HG03565 (cell line): Measurements from ENCODE around the gene NUP214.
"Not testable (repeated sequence)": the region's sequence is repeated elsewhere in the genome, so short reads cannot be mapped to it uniquely, and the experiment has no call there.

Experiments
- ATAC-seq: cut with Tn5 transposase; IDR thresholded peaks from one replicate; pipeline ENCODE4 v1.9.1; 2021; ENCODE audit warnings: mild to moderate bottlenecking, moderate library complexity; ENCODE audit not compliant: unreplicated experiment

Gene NUP214

DNA sequence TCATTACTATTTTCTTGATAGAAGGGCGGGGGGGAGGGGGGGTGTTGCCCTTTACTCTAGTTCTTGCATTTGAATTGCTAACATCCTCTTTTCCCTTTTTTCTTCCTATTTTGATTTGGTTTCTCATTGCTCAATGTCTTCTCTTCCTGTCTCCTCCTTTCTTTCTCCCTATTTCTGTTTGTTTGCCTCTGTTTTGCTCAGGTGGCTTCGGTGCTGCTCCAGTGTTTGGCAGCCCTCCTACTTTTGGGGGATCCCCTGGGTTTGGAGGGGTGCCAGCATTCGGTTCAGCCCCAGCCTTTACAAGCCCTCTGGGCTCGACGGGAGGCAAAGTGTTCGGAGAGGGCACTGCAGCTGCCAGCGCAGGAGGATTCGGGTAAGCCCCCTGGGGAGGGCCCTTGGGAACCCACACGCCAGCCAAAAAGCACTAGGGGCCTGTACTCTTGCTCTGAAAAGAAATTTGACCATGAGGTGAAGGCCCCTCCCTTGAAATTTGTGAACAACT, 102.6 kb downstream of the NUP214 start:
- ATAC-seq: no peak

DNA sequence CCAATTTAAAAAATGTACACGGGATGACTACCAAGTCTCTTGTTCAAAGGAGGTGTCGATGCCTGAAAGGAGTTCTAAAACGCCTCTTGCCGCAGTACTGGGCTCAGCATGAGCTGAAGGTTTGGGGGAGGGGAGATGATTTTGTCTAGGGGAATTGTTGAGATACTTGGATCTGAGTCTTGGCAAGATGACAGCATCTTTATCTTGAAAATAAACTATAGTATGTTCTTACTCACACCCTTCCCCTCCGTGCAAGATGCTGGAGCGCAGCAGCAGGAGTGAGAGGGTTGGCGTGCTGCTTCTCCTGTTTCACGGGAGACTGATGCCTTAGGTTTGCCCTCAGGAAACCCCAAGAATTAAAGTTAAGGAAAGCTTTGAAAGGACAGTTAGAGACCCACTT, 103.6 kb downstream of the NUP214 start:
- ATAC-seq: no peak

DNA sequence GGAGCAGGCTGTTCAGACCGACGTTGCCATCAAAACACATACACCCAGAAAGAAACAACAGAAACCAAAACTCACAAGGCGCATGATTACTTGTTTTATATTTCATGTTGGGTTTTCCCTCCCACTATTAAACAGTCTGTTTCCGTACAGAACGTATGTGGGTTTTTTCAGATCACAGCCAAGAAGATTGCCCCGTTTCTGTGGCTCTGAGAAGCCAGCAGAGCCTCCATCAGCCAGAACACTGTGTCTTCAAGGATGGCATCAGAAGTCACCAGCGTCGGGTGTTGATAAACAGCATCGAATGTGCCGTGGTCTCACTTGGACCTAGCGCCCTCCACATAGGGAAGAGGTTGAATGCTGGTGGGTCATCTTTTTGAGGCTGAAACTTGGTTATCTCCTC, 108.2 kb downstream of the NUP214 start:
- no peak for ATAC-seq

DNA sequence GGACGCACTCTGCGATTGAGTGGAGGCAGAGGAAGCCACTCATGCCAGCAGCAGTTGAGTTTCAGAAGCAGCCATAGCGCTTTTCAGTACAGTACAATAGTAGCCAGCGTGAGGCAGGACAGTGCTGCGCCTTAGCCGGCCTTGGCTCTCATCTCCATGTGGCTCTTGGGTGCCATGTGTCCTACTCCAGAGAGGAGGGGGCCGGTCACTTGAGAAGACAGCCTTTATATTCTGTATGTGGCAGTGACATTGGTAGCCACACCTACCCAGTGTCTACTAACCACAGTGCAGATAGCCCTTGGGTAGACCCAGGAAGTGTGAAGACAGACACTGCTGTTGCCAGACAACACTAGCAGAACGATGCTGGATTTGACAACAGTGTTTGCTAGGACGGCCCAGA, 108.6 kb downstream of the NUP214 start:
- ATAC-seq: no peak

DNA sequence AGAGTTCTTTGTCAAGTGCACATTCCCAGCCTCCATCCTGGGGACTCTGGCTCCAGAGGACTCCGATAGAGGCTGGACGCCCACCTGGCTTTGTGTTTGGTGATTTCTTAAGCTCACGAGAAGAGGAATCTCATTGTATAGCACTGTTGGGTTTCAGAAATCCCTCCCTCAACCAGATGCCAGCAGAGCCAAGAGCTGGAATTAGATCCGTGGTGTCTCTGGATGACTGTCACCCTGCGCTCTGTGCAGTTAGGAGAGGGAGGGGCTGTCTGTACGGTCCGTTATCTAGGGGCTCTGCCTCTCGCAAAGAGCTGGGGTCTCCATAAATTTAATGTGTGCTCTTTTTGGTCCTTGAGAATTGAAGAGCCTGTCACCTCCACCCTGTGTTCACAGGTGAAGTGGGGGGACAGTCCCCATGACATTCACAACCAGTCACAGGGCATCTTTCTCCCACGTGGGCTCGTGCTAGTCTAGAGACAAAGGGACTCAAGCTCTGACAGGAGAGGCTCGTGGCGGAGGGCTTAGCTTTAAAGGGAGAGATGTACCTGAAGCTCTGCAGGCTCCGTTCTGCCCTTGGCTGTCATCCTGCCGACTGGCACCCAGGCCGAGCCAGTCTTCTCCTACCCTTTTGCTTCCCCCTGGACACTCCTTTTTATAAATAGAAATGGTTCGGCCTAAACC, 109.6 kb downstream of the NUP214 start:
- no peak for ATAC-seq

DNA sequence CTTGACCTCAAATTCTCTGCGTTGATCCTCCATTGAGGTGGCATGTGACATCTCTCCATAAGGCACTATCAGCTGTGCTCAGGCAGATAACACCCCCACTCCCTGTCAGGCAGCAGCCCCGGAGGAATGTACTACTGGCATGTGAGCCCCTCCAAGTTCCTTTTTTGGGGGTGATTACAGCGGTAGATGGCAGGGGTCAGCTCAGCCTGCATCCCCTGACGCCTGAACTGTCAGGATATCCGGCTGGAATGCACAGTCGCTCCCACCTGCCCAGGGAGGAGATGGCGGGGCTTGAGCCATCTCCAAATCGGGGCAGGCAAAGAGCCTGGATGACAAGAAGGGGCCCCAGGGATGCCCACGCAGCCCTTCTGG, 110.1 kb downstream of the NUP214 start:
- ATAC-seq: no peak

DNA sequence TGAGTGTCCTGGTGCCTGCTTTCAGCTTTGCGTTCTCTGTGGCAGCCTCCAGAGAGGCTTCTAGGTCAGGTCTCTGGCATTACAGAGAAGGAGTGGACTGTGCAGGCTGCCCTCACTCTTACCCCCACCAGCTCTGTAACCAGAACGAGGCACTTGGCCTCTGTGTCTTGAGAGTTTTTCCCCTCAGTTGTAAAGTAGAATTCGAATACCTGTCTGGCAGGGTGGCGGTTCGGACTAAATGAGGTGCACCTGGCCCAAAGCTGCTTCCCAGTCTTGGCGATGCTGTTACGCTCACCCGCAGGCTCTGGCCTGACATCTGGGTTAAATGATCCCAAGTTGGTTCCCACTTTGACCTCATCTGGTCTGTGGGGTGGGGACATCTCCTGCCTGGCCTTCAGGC, 110.8 kb downstream of the NUP214 start:
- ATAC-seq: no peak

DNA sequence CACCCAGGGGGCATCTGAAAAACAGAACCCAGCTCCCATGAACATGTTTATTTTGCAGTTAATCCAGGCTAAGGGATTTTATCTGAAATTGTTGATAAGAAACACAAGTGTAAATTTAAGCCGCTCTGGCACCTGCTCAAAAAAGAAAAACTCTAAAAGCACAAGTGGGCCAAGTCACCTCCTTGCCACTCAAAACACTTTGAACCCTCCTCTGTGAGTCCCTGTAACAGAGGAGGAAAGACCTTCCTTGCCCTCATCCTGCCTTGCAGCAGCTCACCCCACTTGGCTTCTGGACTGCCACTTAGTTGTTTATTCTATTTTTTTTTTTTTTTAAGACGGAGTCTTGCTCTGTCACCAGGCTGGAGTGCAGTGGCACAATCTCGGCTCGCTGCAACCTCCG, 111.4 kb downstream of the NUP214 start:
- ATAC-seq: no peak

DNA sequence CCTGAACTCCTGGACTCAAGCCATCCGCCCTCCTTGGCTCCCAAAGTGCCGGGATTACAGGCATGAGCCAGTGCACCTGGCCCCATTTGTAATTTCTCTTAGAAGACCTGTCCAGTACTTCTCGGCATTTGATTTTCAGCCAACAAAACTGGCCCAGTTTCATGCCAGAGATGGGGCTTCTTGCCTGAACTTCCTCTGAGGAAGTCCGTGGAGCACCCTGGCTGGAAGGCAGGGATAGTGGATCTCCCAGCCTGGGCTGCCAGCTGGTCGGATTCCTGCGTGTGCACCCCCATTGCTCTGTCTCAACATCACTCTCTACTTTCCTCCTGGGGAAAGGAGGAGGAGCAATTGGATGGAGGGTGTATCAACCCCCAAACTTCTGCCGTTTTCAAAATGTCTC, 111.9 kb downstream of the NUP214 start:
- no peak for ATAC-seq

DNA sequence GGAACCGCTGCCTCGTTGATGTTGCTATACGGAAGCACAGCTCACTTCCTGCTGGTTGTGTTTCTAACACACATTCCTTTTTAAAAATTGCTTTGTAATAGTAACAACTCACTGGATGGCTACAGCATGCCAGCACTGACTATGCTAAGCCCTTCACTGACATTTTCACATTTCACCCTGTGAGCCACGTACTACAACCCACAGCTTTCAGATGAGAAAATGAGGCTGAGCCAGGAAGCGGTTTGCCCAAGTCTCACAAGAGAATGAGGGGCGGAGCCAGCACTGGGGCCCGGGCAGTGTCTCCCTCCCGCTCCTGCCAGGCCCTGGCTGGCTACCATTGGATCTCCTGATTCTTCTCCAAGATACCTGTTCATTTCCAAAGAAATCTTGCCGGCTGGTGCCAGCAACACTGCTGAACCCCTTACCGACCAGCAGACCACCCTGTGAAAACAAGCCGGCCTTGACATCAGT, 112.6 kb downstream of the NUP214 start:
- ATAC-seq: peak; percentile 74

DNA sequence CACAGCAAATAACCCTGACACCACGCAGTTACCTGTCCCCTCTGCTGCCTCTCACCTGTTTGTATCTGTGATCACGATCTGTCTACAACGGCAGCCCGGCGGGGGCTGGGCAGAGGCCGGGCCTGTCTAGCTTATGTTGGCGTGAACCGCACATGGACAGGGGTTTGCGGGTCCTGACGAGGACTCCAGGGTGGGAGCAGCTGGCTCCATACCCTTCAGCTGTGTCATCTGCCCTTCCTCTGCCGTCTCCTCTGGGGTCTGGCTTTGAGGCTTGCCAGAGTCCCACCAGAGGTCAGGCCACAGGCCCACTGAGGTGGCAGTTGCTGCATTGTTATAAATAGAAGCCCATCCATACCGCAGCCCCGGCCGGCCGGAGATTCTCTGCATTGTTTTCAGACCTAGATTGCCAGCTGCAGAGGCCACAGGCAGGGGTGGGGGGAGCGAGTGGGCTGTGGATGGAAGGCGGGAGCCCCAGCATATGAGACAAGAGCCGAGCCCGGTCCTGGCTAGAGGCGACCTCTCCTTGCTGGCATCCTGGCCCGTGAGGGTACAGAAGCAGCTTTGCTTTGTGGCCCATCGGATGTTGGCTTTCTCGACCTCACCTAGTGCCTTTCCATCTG, 113.1 kb downstream of the NUP214 start:
- peak; percentile 22 for ATAC-seq

DNA sequence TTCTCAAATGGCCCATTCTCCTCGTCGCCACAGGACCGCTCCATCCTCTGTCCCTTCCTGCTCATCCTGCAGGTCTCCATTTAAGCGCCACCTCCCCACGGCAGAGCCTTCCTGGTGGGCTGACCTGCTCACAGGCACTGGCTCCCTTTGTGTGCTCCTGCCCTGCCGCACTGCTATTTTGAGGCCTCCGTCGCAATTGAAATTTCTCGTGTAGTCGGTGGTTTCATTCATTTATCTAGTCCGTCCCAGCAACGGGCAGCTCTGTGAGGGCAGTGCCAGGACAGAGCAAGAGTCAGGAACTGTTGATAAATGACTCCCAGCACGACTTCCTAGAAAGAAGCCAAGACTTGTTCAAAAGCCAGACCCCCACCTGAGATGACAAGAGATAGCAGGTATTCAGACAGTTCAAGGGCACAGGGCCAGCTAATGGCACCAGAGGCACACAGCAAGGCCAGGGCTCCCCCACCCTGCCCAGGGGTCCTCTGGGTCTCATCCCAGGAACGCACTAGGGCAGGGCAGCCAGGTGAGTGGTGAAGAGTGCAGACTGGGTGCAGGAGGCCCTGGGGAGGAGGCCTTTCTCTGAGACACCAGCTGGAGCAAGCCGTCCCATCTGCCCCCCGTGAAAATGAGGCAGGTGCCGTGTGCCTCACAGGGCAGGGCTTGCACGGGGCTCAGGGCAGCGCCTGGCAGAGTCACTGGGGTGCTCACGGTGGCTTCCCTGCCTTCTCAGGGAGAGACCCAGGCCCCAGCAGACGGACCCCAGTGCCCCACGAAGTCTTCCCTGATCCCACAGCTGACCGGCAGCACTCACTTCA, 114.0 kb downstream of the NUP214 start:
- ATAC-seq: no peak

DNA sequence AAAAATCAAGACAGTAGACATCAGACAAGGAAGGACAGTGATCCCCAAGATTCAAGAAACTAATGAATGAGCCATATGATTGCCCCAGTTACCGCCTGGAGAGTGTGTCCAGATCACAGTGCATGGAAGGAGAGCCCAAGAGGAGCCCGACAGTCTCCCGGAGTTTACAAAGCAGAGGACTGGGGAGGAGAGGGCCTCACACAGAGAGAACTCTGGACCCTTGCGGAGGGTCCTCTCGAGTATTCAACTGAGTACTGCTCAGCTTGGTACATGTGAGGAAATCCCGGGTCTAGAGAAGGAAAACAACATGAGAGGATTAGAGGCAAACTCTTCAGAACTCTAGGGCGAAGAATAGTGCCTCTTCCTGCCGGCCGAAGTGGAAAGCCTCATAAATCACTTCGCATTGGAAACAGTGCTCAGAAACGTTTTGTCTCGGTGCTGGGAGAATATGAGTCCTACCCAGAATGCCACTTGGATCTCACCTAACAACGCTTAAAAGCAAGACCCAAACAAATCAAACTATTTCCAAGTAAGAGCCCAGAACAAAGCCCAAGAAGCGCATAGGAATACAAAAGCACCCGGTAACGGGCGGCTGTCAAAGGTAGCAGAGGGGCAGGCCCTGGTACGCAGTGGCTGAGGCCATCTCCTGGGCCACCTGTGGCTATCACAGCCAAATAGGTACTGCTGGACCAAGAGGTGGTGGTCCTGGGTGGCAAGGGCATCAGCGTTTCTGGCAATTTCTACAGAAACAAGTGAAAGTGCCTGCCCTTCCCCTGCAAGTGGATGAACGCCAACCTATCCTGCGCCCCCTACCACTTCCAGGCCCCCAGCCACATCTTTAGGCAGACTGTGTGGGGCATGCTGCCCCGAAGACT, 114.9 kb downstream of the NUP214 start:
- no peak for ATAC-seq

DNA sequence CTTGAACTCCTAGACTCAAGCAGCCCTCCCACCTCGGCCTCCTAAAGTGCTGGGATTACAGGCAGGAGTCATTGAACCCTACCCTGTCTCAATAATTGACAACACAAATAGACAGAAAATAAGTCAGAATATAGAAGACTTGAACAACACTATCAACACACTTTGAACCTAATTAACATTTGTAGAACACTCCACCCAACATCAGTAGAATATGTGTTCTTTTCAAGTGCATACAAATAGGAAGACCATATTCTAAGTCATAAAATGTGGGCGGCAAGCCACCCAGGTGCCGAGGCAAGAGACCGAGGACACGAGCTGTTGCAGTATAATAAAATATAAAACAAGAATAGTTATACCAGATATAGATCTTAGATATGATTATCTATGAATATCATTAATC, 118.9 kb downstream of the NUP214 start:
- ATAC-seq: not testable (repeated sequence)

DNA sequence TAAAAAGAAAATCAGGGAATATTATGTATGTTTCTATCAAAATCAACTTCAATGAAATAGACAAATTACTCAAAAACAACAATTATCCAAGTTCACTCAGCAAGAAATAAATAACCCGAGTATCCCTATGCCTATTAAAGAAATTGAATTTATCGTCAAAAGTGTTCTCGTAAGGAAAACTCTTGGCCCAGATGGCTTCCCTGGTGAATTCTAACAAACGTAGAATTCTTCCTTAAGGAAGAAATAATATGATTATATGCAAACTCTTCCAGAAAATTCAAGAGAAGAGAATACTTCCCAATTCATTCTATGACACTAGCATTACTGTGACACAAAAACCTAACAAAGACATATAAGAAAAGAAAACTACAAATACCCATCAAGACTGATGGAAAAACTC, 121.2 kb downstream of the NUP214 start:
- ATAC-seq: no peak

DNA sequence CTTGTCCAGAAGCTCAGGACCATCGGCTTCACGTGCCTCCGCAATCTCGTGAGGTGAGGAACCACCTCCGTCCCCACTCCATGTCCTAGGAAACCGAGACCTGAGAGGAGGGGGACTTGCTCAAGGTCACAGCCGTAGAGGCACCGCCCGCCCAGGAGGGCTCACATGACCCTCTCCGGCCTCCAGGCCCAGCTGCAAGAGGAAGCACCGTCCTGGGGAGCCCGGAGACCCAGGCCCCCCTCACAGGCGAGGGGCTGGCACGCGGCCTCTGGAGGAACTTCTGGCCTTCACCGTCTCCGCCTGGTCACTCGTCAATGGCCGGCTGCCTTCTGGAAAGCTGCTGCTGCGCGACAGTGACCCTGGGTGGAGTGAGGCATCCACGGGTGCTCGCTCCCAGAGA, 126.7 kb downstream of the NUP214 start:
- ATAC-seq: no peak

DNA sequence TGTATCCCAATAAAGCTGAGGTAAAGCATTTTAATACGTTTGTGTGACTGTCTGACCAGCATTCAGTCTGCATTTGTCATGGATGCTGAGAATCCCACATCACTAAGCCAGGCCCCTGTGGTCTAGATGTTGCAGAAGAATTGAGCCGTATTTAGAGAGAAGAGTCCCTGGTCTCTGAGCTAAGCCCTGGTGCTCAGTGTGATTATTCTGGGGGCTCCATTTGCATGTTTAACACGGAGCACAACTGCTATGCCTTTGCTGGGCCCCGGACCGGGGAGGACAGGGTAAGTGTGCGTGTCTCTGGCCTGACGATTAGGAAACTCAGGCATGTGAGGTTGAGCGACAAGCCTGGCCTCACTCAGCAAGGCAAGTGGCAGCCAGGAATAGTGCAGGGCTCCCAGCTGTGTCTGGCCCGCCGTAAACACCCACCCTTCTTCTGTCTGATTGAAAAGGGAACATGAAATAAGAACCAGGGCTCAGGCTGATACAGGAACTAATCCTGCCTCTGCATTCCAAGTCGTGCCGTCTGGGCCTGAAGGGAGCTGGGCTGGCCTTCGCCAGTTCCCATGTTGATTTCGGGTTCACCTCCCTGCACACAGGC, 128.6 kb downstream of the NUP214 start:
- no peak for ATAC-seq

DNA sequence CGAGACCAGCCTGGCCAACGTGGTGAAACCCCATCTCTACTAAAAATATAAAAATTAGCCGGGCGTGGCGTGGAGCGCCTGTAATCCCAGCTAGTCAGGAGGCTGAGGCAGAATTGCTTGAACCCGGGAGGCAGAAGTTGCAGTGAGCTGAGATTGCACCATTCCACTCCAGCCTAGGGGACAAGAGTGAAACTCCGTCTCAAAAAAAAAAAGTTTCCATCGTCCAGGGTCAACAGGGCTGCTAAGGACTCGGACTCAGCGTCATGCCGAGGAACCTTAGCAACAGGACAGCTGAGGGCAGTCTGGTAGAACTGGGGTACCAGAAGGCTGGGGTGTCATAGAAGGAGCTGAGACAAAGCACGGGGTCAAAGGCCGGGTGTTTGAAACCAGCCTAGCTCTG, 129.2 kb downstream of the NUP214 start:
- ATAC-seq: no peak

DNA sequence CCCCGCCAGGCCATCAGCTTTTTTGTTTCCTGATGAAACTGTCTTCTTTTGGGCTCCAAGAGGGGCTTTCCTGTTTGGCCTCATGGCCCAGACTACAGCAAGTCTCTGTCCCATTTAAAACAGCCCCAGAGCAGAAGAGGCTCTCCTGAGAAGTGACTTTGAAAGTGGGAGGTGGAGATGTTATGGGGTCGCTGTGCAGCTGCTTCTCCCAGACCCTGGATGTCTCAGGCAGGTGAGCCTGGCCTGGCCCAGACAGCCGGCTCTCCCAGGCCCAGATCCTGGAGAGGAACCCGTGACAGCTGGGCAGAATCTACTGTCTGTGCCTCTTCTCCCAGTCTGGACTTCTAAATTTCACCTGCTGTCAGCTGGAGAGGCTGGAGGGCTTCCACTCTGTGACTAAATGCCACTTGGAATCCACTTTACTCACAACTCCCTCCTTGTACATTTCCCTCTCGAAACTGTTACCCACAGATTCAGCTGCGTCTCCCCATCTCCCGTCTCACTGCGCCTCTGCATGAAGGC, 130.4 kb downstream of the NUP214 start:
- no peak for ATAC-seq
